Measurements from ENCODE around the gene KLF9. TPM values are rescaled to one million over a fixed set of nuclear protein-coding genes. Genes with fewer than 3 reads are reported as not detected.

KLF9 gene
- total and polyA plus RNA-seq, 12 donors = 27.3 to 67.4 (median 39.7) TPM

GRCh38 chr9:70392850-70393249 is 21.6 kb downstream of the KLF9 start:
- peak in 7 of 8 donors; percentile 13 to 61 (median 40) for ATAC-seq
- Histone ChIP-seq H3K4me3 (no peak overlapping the region), H3K27ac (peak overlapping the region in 9 of 10 donors; percentile 7 to 66 (median 31)), H3K36me3 (peaks cover 0 to under 1% (median 0%) of the 10 kb centered on the region in 9 donors), H3K4me1 (peaks cover 36 to 100% (median 87%) of the 10 kb centered on the region in 9 donors), H3K27me3 (no peaks in the 10 kb centered on the region), H3K9me3 (no peaks in the 10 kb centered on the region)
- WGBS, 2 donors = 46 to 48% methylated on average over 3 of the region's 3 CpGs
- intact Hi-C loops (cut with DNase I) = loop anchor here in 5 of 10 donors (5.0 to 10.0 kb wide), 4 partner anchors 36 to 51 kb away; no protein-coding TSS in a partner anchor
- no peak for TF ChIP-seq CTCF (IDR thresholded peaks at IDR 0.05)
- no peak for DNase-seq

GRCh38 chr9:70392189-70392588 is 22.3 kb downstream of the KLF9 start:
- H3K36me3 ChIP-seq = peaks cover 0 to 7% (median 6%) of the 10 kb centered on the region in 9 donors
- H3K27me3 ChIP-seq = no peaks in the 10 kb centered on the region
- ATAC-seq = peak in 6 of 8 donors; percentile 28 to 53 (median 40)
- no peaks in the 10 kb centered on the region for H3K9me3 ChIP-seq
- 68 to 77% methylated on average over 2 of the region's 2 CpGs for WGBS, 2 donors
- DNase-seq = no peak
- H3K27ac ChIP-seq = peak overlapping the region in 8 of 10 donors; percentile 7 to 66 (median 36)
- TF ChIP-seq CTCF (IDR thresholded peaks at IDR 0.05) = peak in 6 of 9 donors; percentile 19 to 55 (median 42)
- intact Hi-C loops (cut with DNase I) = loop anchor here in 5 of 10 donors (5.0 to 10.0 kb wide), 4 partner anchors 35 to 50 kb away; no protein-coding TSS in a partner anchor
- H3K4me1 ChIP-seq = peaks cover 36 to 100% (median 80%) of the 10 kb centered on the region in 9 donors
- no peak overlapping the region for H3K4me3 ChIP-seq

GRCh38 chr9:70390933-70391341 is 23.5 kb downstream of the KLF9 start:
- intact Hi-C loops (cut with DNase I) = loop anchor here in 5 of 10 donors (5.0 to 10.0 kb wide), 4 partner anchors 34 to 49 kb away; no protein-coding TSS in a partner anchor
- DNase-seq (no peak), ATAC-seq (peak in 3 of 8 donors; percentile 9 to 14 (median 10))
- Histone ChIP-seq H3K27ac (peak overlapping the region in 8 of 10 donors; percentile 20 to 52 (median 39)), H3K9me3 (no peaks in the 10 kb centered on the region), H3K27me3 (no peaks in the 10 kb centered on the region), H3K36me3 (peaks cover 0 to 20% (median 16%) of the 10 kb centered on the region in 9 donors), H3K4me1 (peaks cover 36 to 99% (median 76%) of the 10 kb centered on the region in 9 donors), H3K4me3 (peak overlapping the region in 1 of 10 donors; percentile 9)
- 60 to 61% methylated on average over 2 of the region's 2 CpGs for WGBS, 2 donors
- TF ChIP-seq CTCF (IDR thresholded peaks at IDR 0.05) = no peak

- no peaks in the 10 kb centered on the region for H3K27me3 ChIP-seq
- H3K4me1 ChIP-seq = peaks cover 36 to 99% (median 69%) of the 10 kb centered on the region in 9 donors
- DNase-seq = no peak
- H3K4me3 ChIP-seq = no peak overlapping the region
- peak; percentile 34 to 73 (median 52) for ATAC-seq
- peak overlapping the region in 6 of 10 donors; percentile 16 to 50 (median 32) for H3K27ac ChIP-seq
- intact Hi-C loops (cut with DNase I) = loop anchor here in 5 of 10 donors (5.0 to 10.0 kb wide), 4 partner anchors 32 to 47 kb away; no protein-coding TSS in a partner anchor
- peaks cover 0 to 32% (median 16%) of the 10 kb centered on the region in 9 donors for H3K36me3 ChIP-seq
- H3K9me3 ChIP-seq = no peaks in the 10 kb centered on the region
- 42 to 45% methylated on average over 10 of the region's 10 CpGs for WGBS, 2 donors
- TF ChIP-seq CTCF (IDR thresholded peaks at IDR 0.05) = no peak
Observed at GRCh38 chr9:70389621-70390266, 24.7 kb downstream of the KLF9 start.
